NAMALWA (cell line): ENCODE results near the gene CLK1.
"Not testable (repeated sequence)": the region's sequence is repeated elsewhere in the genome, so short reads cannot be mapped to it uniquely, and the experiment has no call there.

Source experiments
- DNase-seq: peaks from one replicate; pipeline ENCODE4 v3.0.0-alpha.2; 2015; ENCODE audit warnings: low spot score

Gene CLK1

GRCh38 chr2:200864176-200865034 lies at the start of gene CLK1:
Gene CLK1, minus strand, starts transcription at chr2:200864658. Its CDS starts 2,796 bp downstream, at chr2:200861862.
- DNase-seq = peak; percentile 96

GRCh38 chr2:200913654-200914053 lies 49.2 kb upstream of the CLK1 start:
- no peak for DNase-seq

GRCh38 chr2:200909958-200910357 lies 45.5 kb upstream of the CLK1 start:
- no peak for DNase-seq

GRCh38 chr2:200905618-200906296 lies 41.3 kb upstream of the CLK1 start:
- DNase-seq = peak; percentile 74

- DNase-seq = peak; percentile 94
These were observed 37.1 kb upstream of the CLK1 start for GRCh38 chr2:200901459-200902072.

GRCh38 chr2:200899482-200899881 lies 35.0 kb upstream of the CLK1 start:
- DNase-seq = no peak

GRCh38 chr2:200888704-200889625 lies 24.5 kb upstream of the CLK1 start, which contains the start of the genes NIF3L1 and PPIL3:
Gene NIF3L1, plus strand, starts transcription at chr2:200889371. Its CDS starts 2,573 bp downstream, at chr2:200891944.
Gene PPIL3, minus strand, starts transcription at chr2:200889077. Its CDS starts 1,462 bp downstream, at chr2:200887615.
- DNase-seq = peak; percentile 99

GRCh38 chr2:200881715-200882249 lies 17.3 kb upstream of the CLK1 start:
- not testable (repeated sequence) for DNase-seq

GRCh38 chr2:200878289-200878880 lies 13.9 kb upstream of the CLK1 start:
- no peak for DNase-seq

- no peak for DNase-seq
These were observed 13.0 kb upstream of the CLK1 start for GRCh38 chr2:200877443-200877842.

GRCh38 chr2:200873560-200873959 lies 9.1 kb upstream of the CLK1 start:
- no peak for DNase-seq

- no peak for DNase-seq
These were observed 6.7 kb upstream of the CLK1 start for GRCh38 chr2:200871151-200871550.

GRCh38 chr2:200869014-200869413 lies 4.6 kb upstream of the CLK1 start:
- DNase-seq = no peak

GRCh38 chr2:200863782-200864175 lies 679 bp downstream of the CLK1 start:
- peak; percentile 72 for DNase-seq

- peak; percentile 89 for DNase-seq
These were observed 1.9 kb downstream of the CLK1 start for GRCh38 chr2:200862532-200863000.

GRCh38 chr2:200861617-200862155 lies 2.8 kb downstream of the CLK1 start:
- DNase-seq = no peak

GRCh38 chr2:200860092-200860795 lies 4.2 kb downstream of the CLK1 start:
- no peak for DNase-seq

- no peak for DNase-seq
These were observed 7.7 kb downstream of the CLK1 start for GRCh38 chr2:200856806-200857205.

GRCh38 chr2:200852605-200853004 lies 11.9 kb downstream of the CLK1 start:
- peak; percentile 19 for DNase-seq
